SH-SY5Y (cell line): ENCODE measurements around the gene YARS1.

ENCODE experiments used
- GATA2 ChIP-seq: IDR thresholded peaks from 2 replicates; pipeline ENCODE4 v1.6.1; 2011; ENCODE audit warnings: mild to moderate bottlenecking, low read depth, low read length
- GATA3 ChIP-seq: IDR thresholded peaks from 2 replicates; pipeline ENCODE4 v1.6.1; 2011; ENCODE audit warnings: low read depth, mild to moderate bottlenecking, low read length, moderate library complexity

DNA sequence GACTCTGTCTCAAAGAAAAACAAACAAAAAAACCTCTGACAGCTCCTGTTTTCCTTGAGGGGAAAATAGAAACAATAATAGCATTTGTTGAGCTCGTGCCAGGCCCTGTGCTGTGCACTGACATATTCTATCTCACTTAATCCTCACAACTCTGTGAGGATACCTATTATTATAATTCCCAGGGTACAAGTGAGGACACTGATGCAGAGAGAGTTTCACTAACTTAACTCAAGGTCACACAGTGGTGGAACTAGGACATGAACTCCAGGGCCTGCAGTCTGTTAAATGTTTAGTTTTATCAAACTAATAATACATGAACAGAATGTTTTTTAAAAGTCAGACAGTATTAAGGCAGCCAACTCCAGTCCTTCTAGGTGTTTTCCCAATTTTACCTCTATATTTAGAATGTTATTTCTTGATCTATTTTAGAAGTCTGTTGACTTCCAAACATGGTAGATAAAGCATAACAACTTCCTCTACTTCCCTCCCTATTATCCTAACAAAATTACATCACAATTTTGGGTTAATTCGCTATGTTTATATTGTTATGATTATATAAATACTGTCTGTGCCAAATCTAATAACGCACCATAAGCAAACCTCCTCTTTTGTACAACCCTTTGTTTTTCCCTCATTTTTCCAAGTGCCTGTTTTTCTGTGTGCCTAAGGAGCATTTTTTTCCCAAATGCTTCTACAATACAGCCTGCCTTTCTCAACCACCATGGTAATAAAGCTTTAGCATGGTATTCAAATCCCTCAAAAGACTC, 48.7 kb upstream of the YARS1 start:
- TF ChIP-seq GATA2, result no peak
- no peak for TF ChIP-seq GATA3
